Left hindlimb (tissue), 1 donor: Measurements from ENCODE around the gene PRSS12.

ENCODE experiments used
- DNase-seq: peaks from one replicate; pipeline ENCODE4 v3.0.0-alpha.2; 2018

Gene PRSS12

GRCh38 chr4:118354913-118355312 is 2.1 kb upstream of the PRSS12 start:
- no peak for DNase-seq

- no peak for DNase-seq
These were observed 779 bp upstream of the PRSS12 start for GRCh38 chr4:118353534-118354030.

GRCh38 chr4:118351851-118352827 is 664 bp downstream of the PRSS12 start:
- DNase-seq = peak; percentile 41

GRCh38 chr4:118350961-118351360 is 1.8 kb downstream of the PRSS12 start:
- no peak for DNase-seq

- no peak for DNase-seq
These were observed 3.9 kb downstream of the PRSS12 start for GRCh38 chr4:118348886-118349285.

- DNase-seq = no peak
These were observed 6.3 kb downstream of the PRSS12 start for GRCh38 chr4:118346495-118346894.

GRCh38 chr4:118345813-118346212 is 7.0 kb downstream of the PRSS12 start:
- DNase-seq = no peak

- no peak for DNase-seq
These were observed 8.0 kb downstream of the PRSS12 start for GRCh38 chr4:118344801-118345200.

GRCh38 chr4:118343501-118343900 is 9.3 kb downstream of the PRSS12 start:
- DNase-seq = no peak

GRCh38 chr4:118340109-118340508 is 12.7 kb downstream of the PRSS12 start:
- no peak for DNase-seq

- no peak for DNase-seq
These were observed 13.6 kb downstream of the PRSS12 start for GRCh38 chr4:118338981-118339765.

GRCh38 chr4:118338518-118338917 is 14.3 kb downstream of the PRSS12 start:
- no peak for DNase-seq

- no peak for DNase-seq
These were observed 14.8 kb downstream of the PRSS12 start for GRCh38 chr4:118337954-118338353.

- DNase-seq = no peak
These were observed 17.0 kb downstream of the PRSS12 start for GRCh38 chr4:118335774-118336173.

GRCh38 chr4:118335324-118335723 is 17.5 kb downstream of the PRSS12 start:
- no peak for DNase-seq

- no peak for DNase-seq
These were observed 21.5 kb downstream of the PRSS12 start for GRCh38 chr4:118331352-118331751.

GRCh38 chr4:118329849-118330248 is 23.0 kb downstream of the PRSS12 start:
- no peak for DNase-seq

GRCh38 chr4:118327554-118328241 is 25.1 kb downstream of the PRSS12 start:
- no peak for DNase-seq

GRCh38 chr4:118326585-118326984 is 26.2 kb downstream of the PRSS12 start:
- no peak for DNase-seq

- DNase-seq = no peak
These were observed 27.4 kb downstream of the PRSS12 start for GRCh38 chr4:118325431-118325830.

- no peak for DNase-seq
These were observed 29.8 kb downstream of the PRSS12 start for GRCh38 chr4:118322831-118323502.

- no peak for DNase-seq
These were observed 33.9 kb downstream of the PRSS12 start for GRCh38 chr4:118318931-118319330.
